ENCODE data around the gene FAM13A.

GRCh38 chr4:88802585-88803286 is 254.2 kb downstream of the FAM13A start:
- TF ChIP-seq POLR2A (IDR thresholded peaks at IDR 0.05) (no peak), CTCF (IDR thresholded peaks at IDR 0.05) (no peak), POLR2AphosphoS5 (IDR thresholded peaks at IDR 0.05) (no peak)

Data from prostate gland (tissue), 2 donors.